ENCODE measurements around the gene LZTR1. TPM values are rescaled to one million over a fixed set of nuclear protein-coding genes. Genes with fewer than 3 reads are reported as not detected.

Gene LZTR1
- polyA plus RNA-seq, 2 of the 4 experiments (the other 2 are of a cell fraction) = 14.1 to 23.5 TPM

DNA sequence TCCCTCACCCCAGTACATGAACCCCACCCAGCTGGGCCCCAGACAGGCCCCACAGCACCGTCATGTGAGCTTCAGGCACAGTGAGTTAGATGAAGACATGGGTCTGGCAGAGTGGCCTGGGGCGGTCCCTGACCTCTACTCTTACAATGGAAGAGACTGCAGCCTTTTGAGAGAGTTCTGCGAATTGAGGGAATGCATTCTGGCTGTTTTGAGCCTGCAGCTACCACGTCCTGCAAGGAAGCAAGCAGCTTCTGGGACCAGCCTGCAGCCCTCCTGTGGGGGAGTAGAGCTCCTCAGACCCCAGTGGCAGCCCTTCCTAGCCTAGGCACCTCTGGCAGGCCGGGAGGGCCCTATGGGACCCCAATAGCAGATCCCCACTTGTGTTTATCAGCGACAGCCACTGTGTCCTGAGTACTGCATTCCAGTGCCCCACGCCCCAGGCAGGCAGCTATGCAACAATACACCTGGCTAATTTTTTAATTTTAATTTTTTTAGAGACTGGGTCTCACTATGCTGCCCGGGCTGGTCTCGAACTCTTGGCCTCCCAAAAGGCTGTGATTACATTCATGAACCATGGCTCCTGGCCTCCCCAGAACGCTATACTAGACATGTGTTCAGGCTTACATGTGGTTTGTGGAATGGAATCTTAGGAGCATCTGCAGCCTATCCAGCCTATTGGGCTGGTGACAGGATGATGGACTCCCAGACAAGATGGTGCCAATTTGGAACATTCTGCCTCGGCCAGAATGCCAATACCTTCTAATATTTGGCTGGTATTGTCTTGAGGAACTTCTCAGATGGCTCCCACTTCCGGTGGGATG lies 51.0 kb downstream of the LZTR1 start:
- H3K4me2 ChIP-seq = no peak overlapping the region
- CTCF ChIA-PET = interaction anchor here (0.6 to 1.7 kb wide), 3 partner anchors 9 to 143 kb away, joined by 3 to 5 read pairs (median 4); no protein-coding TSS in a partner anchor
- H3K27ac ChIP-seq = no peak overlapping the region
- FAIRE-seq = no peak
- H3K4me1 ChIP-seq = peaks cover 11% of the 10 kb centered on the region
- TF ChIP-seq ZNF302 (CRISPR knock-in tag; IDR thresholded peaks at IDR 0.05) (no peak), KDM5A (IDR thresholded peaks at IDR 0.05) (no peak), NFE2L2 (conservative IDR thresholded peaks at IDR 0.05; ENCODE audit: low read length) (no peak), HEYL (CRISPR knock-in tag; IDR thresholded peaks at IDR 0.05) (no peak), EP300 (IDR thresholded peaks at IDR 0.05) (no peak), EHMT2 (IDR thresholded peaks at IDR 0.05; ENCODE audit: low read depth) (no peak), ZC3H11A (IDR thresholded peaks at IDR 0.05) (no peak), EHF (CRISPR knock-in tag; IDR thresholded peaks at IDR 0.05) (no peak), FOXS1 (CRISPR knock-in tag; IDR thresholded peaks at IDR 0.05) (no peak), RARB (CRISPR knock-in tag; IDR thresholded peaks at IDR 0.05) (no peak)
- TF ChIP-seq, protein P1, sequence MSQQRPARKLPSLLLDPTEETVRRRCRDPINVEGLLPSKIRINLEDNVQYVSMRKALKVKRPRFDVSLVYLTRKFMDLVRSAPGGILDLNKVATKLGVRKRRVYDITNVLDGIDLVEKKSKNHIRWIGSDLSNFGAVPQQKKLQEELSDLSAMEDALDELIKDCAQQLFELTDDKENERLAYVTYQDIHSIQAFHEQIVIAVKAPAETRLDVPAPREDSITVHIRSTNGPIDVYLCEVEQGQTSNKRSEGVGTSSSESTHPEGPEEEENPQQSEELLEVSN (IDR thresholded peaks at IDR 0.05; ENCODE audit: borderline replicate concordance, low read depth) = no peak
- TF ChIP-seq, protein P2, sequence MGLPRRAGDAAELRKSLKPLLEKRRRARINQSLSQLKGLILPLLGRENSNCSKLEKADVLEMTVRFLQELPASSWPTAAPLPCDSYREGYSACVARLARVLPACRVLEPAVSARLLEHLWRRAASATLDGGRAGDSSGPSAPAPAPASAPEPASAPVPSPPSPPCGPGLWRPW (IDR thresholded peaks at IDR 0.05) = no peak
- ATAC-seq = no peak
- 58% methylated on average over 11 of the region's 12 CpGs for WGBS (ENCODE audit: missing lambda C conversion rate)
- DNase-seq (ENCODE audit: low read depth in 1 of 2, low spot score in 1 of 2) = no peak
- POLR2A ChIA-PET = interaction anchor here (0.6 kb wide), 1 partner anchor 123 kb away, joined by 5 read pairs; no protein-coding TSS in a partner anchor
- H3K4me3 ChIP-seq = no peak overlapping the region
- no peaks in the 10 kb centered on the region for H3K9me3 ChIP-seq

- DNase-seq (ENCODE audit: low read depth in 1 of 2, low spot score in 1 of 2) (no peak), FAIRE-seq (no peak), ATAC-seq (no peak)
- no peak overlapping the region for H3K27ac ChIP-seq
- H3K9me3 ChIP-seq = no peaks in the 10 kb centered on the region
- H3K4me1 ChIP-seq = peaks cover 17% of the 10 kb centered on the region
- no peak overlapping the region for H3K4me3 ChIP-seq
- 75% methylated on average over 3 of the region's 3 CpGs for WGBS (ENCODE audit: missing lambda C conversion rate)
- no peak for TF ChIP-seq HDAC2 (IDR thresholded peaks at IDR 0.05)
- TF ChIP-seq ZSCAN20 (CRISPR knock-in tag; IDR thresholded peaks at IDR 0.05) = no peak
- TF ChIP-seq PBX3 (IDR thresholded peaks at IDR 0.05) = no peak
- no peak for TF ChIP-seq RCOR1 (IDR thresholded peaks at IDR 0.05; ENCODE audit: low read depth, low read length)
- TF ChIP-seq EHF (CRISPR knock-in tag; IDR thresholded peaks at IDR 0.05) = no peak
- CTCF ChIA-PET = interaction anchor here (1.7 kb wide), 1 partner anchor 69 kb away, joined by 5 read pairs; no protein-coding TSS in a partner anchor
- no peak overlapping the region for H3K4me2 ChIP-seq
- POLR2A ChIA-PET = interaction anchor here (0.6 kb wide), 1 partner anchor 124 kb away, joined by 5 read pairs; no protein-coding TSS in a partner anchor
Observed at GRCh38 chr22:21033895-21034294, 51.8 kb downstream of the LZTR1 start.

- ATAC-seq (no peak), DNase-seq (ENCODE audit: low read depth in 1 of 2, low spot score in 1 of 2) (no peak), FAIRE-seq (no peak)
- TF ChIP-seq PBX3 (IDR thresholded peaks at IDR 0.05) (no peak), FOSB (CRISPR knock-in tag; IDR thresholded peaks at IDR 0.05) (no peak), HDAC2 (IDR thresholded peaks at IDR 0.05) (no peak), EHF (CRISPR knock-in tag; IDR thresholded peaks at IDR 0.05) (no peak), ZNF302 (CRISPR knock-in tag; IDR thresholded peaks at IDR 0.05) (no peak), HOXB13 (CRISPR knock-in tag; IDR thresholded peaks at IDR 0.05; ENCODE audit: low read depth) (no peak), NPAS2 (CRISPR knock-in tag; IDR thresholded peaks at IDR 0.05; ENCODE audit: borderline replicate concordance) (no peak), KDM1A (IDR thresholded peaks at IDR 0.05; ENCODE audit: low read depth) (no peak), SREBF2 (IDR thresholded peaks at IDR 0.05) (no peak)
- peaks cover 17% of the 10 kb centered on the region for H3K4me1 ChIP-seq
- H3K9me3 ChIP-seq = no peaks in the 10 kb centered on the region
- no peak overlapping the region; a peak in 1 of 6 replicates for H3K27ac ChIP-seq
- ChIA-PET POLR2A (no interaction called here), CTCF (no interaction called here)
- no peak overlapping the region for H3K4me2 ChIP-seq
- no peak overlapping the region for H3K4me3 ChIP-seq
- WGBS (ENCODE audit: missing lambda C conversion rate) = 80% methylated on average over 3 of the region's 3 CpGs
Observed at GRCh38 chr22:21034989-21035388, 52.9 kb downstream of the LZTR1 start.

Measured in A549 (cell line).